Neural progenitor cell (in vitro differentiated cells): ENCODE measurements around the gene NUDC. TPM values are rescaled to one million over a fixed set of nuclear protein-coding genes. Genes with fewer than 3 reads are reported as not detected.

Experiments
- DNase-seq: peaks from one replicate; pipeline ENCODE4 v3.0.0-alpha.2; 2016; ENCODE audit warnings: low spot score
- H2AFZ ChIP-seq: fragments of 200-600 bp; sonication (generic); replicated peaks from 2 replicates; pipeline ENCODE4 v1.6.1; 2016; ENCODE audit warnings: antibody characterized with exemption
- H3F3A ChIP-seq: fragments of 200-600 bp; sonication (generic); 2 replicates; pipeline ENCODE4 v1.6.1; 2016; ENCODE audit warnings: antibody characterized with exemption, low read depth
- H3K27ac ChIP-seq: fragments of 200-600 bp; sonication (generic); 2 replicates; pipeline ENCODE4 v1.5.1; 2016; ENCODE audit warnings: mild to moderate bottlenecking
- H3K27me3 ChIP-seq: fragments of 200-600 bp; sonication (generic); 2 replicates; pipeline ENCODE4 v1.6.1; 2016; ENCODE audit warnings: mild to moderate bottlenecking, moderate library complexity
- H3K36me3 ChIP-seq: fragments of 200-600 bp; sonication (generic); 2 replicates; pipeline ENCODE4 v1.5.1; 2016
- H3K4me1 ChIP-seq: fragments of 200-600 bp; sonication (generic); 2 replicates; pipeline ENCODE4 v1.6.1; 2016; ENCODE audit warnings: mixed run types
- H3K4me2 ChIP-seq: fragments of 200-600 bp; sonication (generic); 2 replicates; pipeline ENCODE4 v1.6.1; 2016
- H3K4me3 ChIP-seq: fragments of 200-600 bp; sonication (generic); 2 replicates; pipeline ENCODE4 v1.5.1; 2016
- H3K79me2 ChIP-seq: fragments of 200-600 bp; sonication (generic); 2 replicates; pipeline ENCODE4 v1.6.1; 2016; ENCODE audit warnings: low read depth
- H3K9ac ChIP-seq: fragments of 200-600 bp; sonication (generic); 2 replicates; pipeline ENCODE4 v1.6.1; 2016
- H3K9me3 ChIP-seq: fragments of 200-600 bp; sonication (generic); 2 replicates; pipeline ENCODE4 v1.5.1; 2016; ENCODE audit warnings: low read depth
- H4K20me1 ChIP-seq: fragments of 200-600 bp; sonication (generic); 2 replicates; pipeline ENCODE4 v1.6.1; 2016; ENCODE audit warnings: low read depth
- H3K27ac Mint-ChIP-seq: 3 replicates; pipeline ENCODE4 v1.8.0; 2021; ENCODE audit warnings: mixed read lengths
- H3K27me3 Mint-ChIP-seq: 2 replicates; pipeline ENCODE4 v1.8.0; 2022; ENCODE audit warnings: low read depth, mild to moderate bottlenecking, inconsistent platforms, moderate library complexity, mixed read lengths; ENCODE audit not compliant: insufficient read depth
- H3K36me3 Mint-ChIP-seq: 3 replicates; pipeline ENCODE4 v1.8.0; 2021; ENCODE audit warnings: mixed read lengths
- H3K4me1 Mint-ChIP-seq: 3 replicates; pipeline ENCODE4 v1.8.0; 2021; ENCODE audit warnings: mixed read lengths
- H3K4me3 Mint-ChIP-seq: 3 replicates; pipeline ENCODE4 v1.8.0; 2021; ENCODE audit warnings: mild to moderate bottlenecking, moderate library complexity, mixed read lengths
- H3K9me3 Mint-ChIP-seq: 3 replicates; pipeline ENCODE4 v1.8.0; 2020; ENCODE audit warnings: mixed read lengths
- EZH2 ChIP-seq: fragments of 200-600 bp; sonication (generic); IDR thresholded peaks from 2 replicates; pipeline ENCODE4 v1.6.1; 2017; ENCODE audit warnings: antibody characterized with exemption, mild to moderate bottlenecking, moderate library complexity
- EZH2phosphoT487 ChIP-seq: fragments of 200-600 bp; sonication (generic); IDR thresholded peaks from 2 replicates; pipeline ENCODE4 v1.6.1; 2017; ENCODE audit warnings: antibody characterized with exemption
- total RNA-seq: library from RNA; depleted of rRNA; stranded (reverse); fragments of >200 nt; gene quantifications from 2 replicates; pipeline ENCODE4 v1.2.3, GENCODE V29; 2015; ENCODE audit warnings: low replicate concordance
- TF ChIP-seq, protein P1 (sequence below): fragments of 200-600 bp; sonication (generic); IDR thresholded peaks from 2 replicates; pipeline ENCODE4 v1.5.1; 2017; ENCODE audit warnings: antibody characterized with exemption, mild to moderate bottlenecking

Gene NUDC
- total RNA-seq, 1 donor from 2014 or later: 28.6 TPM

DNA sequence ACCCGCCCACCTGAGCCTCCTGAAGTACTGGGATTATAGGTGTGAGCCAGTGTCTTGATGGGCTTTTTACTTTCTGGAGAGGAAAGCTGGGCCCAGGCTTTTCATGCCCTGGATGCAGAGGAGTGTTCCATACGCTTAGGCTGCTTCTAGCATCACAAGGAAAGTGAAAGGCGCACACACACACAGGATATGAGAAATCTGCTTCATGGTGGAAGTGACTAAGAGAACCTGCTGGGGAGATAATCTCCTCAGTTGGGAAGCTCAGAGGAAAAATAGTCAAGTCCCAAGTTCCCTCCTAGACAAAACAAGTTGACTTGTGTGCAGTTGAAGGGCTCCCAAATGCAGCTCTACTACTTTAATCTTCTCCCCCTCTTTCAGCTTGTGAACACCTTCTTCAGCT is 2.2 kb downstream of the NUDC start:
- Histone ChIP-seq H3K36me3 (peaks cover 15% of the 10 kb centered on the region), H3F3A (peaks cover 9% of the 10 kb centered on the region), H2AFZ (no peak overlapping the region), H3K4me3 (no peak overlapping the region), H4K20me1 (peaks cover 30% of the 10 kb centered on the region), H3K4me1 (peaks cover 6% of the 10 kb centered on the region), H3K9me3 (no peaks in the 10 kb centered on the region), H3K79me2 (peaks cover 68% of the 10 kb centered on the region), H3K9ac (no peak overlapping the region), H3K27ac (no peak overlapping the region), H3K27me3 (no peaks in the 10 kb centered on the region), H3K4me2 (no peak overlapping the region)
- TF ChIP-seq, protein P1, sequence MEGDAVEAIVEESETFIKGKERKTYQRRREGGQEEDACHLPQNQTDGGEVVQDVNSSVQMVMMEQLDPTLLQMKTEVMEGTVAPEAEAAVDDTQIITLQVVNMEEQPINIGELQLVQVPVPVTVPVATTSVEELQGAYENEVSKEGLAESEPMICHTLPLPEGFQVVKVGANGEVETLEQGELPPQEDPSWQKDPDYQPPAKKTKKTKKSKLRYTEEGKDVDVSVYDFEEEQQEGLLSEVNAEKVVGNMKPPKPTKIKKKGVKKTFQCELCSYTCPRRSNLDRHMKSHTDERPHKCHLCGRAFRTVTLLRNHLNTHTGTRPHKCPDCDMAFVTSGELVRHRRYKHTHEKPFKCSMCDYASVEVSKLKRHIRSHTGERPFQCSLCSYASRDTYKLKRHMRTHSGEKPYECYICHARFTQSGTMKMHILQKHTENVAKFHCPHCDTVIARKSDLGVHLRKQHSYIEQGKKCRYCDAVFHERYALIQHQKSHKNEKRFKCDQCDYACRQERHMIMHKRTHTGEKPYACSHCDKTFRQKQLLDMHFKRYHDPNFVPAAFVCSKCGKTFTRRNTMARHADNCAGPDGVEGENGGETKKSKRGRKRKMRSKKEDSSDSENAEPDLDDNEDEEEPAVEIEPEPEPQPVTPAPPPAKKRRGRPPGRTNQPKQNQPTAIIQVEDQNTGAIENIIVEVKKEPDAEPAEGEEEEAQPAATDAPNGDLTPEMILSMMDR: no peak
- H3K27ac Mint-ChIP-seq: no peak overlapping the region
- peaks cover 4% of the 10 kb centered on the region for H3K27me3 Mint-ChIP-seq
- DNase-seq: no peak
- peaks cover 26% of the 10 kb centered on the region for H3K36me3 Mint-ChIP-seq
- H3K4me3 Mint-ChIP-seq: no peak overlapping the region
- H3K9me3 Mint-ChIP-seq: no peaks in the 10 kb centered on the region
- peaks cover 23% of the 10 kb centered on the region for H3K4me1 Mint-ChIP-seq

DNA sequence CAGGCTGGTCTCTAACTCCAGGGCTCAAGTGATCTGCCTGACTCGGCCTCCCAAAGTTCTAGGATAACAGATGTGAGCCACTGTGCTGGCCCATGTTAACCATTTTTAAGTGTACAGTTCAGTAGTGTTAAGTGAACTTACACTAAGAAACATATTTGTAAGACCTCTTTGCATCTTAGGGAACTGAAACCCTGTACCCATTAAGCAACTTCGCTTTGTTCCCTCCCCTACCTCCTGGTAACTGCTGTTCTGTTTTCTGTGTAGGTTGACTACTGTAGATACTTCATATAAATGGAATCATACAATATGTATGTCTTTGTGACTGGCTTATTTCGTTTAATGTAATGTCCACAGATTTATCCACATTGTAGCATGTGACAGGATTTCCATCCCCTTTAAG is 11.0 kb downstream of the NUDC start:
- Histone ChIP-seq H3K4me3 (no peak overlapping the region), H3K9ac (no peak overlapping the region), H3F3A (peaks cover 4% of the 10 kb centered on the region), H4K20me1 (peaks cover 7% of the 10 kb centered on the region), H3K36me3 (peaks cover 12% of the 10 kb centered on the region), H3K27me3 (no peaks in the 10 kb centered on the region), H2AFZ (no peak overlapping the region), H3K4me2 (no peak overlapping the region), H3K79me2 (peaks cover 79% of the 10 kb centered on the region), H3K9me3 (no peaks in the 10 kb centered on the region), H3K4me1 (no peaks in the 10 kb centered on the region), H3K27ac (no peak overlapping the region)
- Mint-ChIP-seq H3K36me3 (peaks cover 33% of the 10 kb centered on the region), H3K4me3 (no peak overlapping the region), H3K27ac (no peak overlapping the region), H3K27me3 (no peaks in the 10 kb centered on the region), H3K4me1 (no peaks in the 10 kb centered on the region), H3K9me3 (no peaks in the 10 kb centered on the region)
- no peak for DNase-seq
- TF ChIP-seq, protein P1: no peak
- no peak for TF ChIP-seq EZH2
- no peak for TF ChIP-seq EZH2phosphoT487

DNA sequence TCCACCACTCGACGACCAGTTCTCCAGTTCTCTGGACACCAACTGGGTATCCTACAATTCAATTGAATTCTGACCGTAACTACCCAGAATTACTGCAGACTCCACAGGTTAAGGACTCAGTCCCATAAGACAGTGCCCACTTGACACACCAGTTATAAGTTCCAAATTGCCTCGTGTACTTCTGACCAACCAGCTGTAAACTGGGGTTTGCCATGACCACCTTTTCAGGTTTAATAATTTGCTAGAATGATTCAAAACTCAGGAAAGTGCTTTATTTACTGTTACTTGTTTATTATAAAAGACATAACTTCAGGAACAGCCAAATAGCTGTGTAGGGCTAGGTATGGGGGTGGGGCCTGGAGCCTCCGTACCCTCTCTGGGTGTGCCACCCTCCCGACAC is 15.3 kb downstream of the NUDC start:
- no peak for DNase-seq
- Histone ChIP-seq H3K4me3 (no peak overlapping the region), H3K4me2 (no peak overlapping the region), H2AFZ (no peak overlapping the region), H3K4me1 (no peaks in the 10 kb centered on the region), H3K79me2 (peaks cover 61% of the 10 kb centered on the region), H3K27me3 (no peaks in the 10 kb centered on the region), H3K27ac (no peak overlapping the region), H4K20me1 (peaks cover 28% of the 10 kb centered on the region), H3K9me3 (no peaks in the 10 kb centered on the region), H3K9ac (no peak overlapping the region), H3K36me3 (no peaks in the 10 kb centered on the region), H3F3A (no peaks in the 10 kb centered on the region)
- TF ChIP-seq, protein P1: no peak
- TF ChIP-seq EZH2 (no peak), EZH2phosphoT487 (no peak)
- H3K9me3 Mint-ChIP-seq: no peaks in the 10 kb centered on the region
- H3K4me3 Mint-ChIP-seq: no peak overlapping the region
- peaks cover 22% of the 10 kb centered on the region for H3K36me3 Mint-ChIP-seq
- no peak overlapping the region for H3K27ac Mint-ChIP-seq
- H3K27me3 Mint-ChIP-seq: no peaks in the 10 kb centered on the region
- no peaks in the 10 kb centered on the region for H3K4me1 Mint-ChIP-seq
